Measurements from ENCODE around the gene KIAA1217.

- TF ChIP-seq POLR2A (IDR thresholded peaks at IDR 0.05): no peak
- no peak for TF ChIP-seq CTCF (IDR thresholded peaks at IDR 0.05)
Observed at GRCh38 chr10:24390146-24390700, 181.3 kb downstream of the KIAA1217 start.
